GM19467 (cell line): ENCODE data around the gene HES4.

Experiments
- ATAC-seq: cut with Tn5 transposase; IDR thresholded peaks from one replicate; pipeline ENCODE4 v1.9.1; 2021; ENCODE audit warnings: mild to moderate bottlenecking, moderate library complexity; ENCODE audit not compliant: unreplicated experiment

Gene HES4

DNA sequence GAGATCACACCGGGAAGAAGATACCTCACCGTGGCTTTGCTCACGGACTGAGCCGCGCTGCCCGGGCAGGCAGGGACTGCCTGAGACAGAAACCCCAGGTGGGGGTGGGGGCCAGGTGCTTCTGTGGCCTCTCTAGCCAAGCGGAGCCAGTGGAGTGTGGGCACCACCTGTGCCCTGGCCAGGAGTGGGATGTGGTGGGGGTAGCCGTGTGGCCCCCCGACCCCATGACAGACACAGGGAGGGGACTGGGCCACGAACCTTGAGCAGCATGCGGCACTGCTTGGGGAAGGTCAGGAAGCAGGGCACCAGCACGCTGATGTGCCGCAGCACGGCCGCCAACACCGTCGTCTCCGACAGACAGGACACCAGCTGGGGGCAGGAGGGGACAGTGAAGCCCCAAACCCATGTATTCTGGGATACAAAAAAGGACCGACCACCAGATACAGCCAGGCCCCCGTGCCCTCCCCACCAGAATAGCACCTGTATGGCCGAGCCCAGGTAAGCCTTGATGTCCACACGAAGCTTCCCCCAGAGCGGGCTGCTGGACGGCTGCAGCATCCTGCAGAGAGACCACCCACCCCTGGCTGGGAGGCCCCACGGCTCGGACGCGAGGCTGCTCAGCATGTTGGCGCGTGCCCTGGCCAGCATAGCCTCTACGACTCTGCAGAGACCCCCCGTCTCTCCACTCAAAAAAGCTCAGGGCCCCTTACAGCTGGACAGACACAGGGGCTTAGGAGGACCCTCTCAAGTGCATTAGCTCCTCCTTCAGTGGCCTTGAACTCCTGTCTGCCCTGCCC is 46.2 kb downstream of the HES4 start:
- ATAC-seq: no peak

GRCh38 chr1:952603-953002 is 47.3 kb downstream of the HES4 start:
- no peak for ATAC-seq

- ATAC-seq: no peak
Measured at GRCh38 chr1:952201-952600, 47.7 kb downstream of the HES4 start.

DNA sequence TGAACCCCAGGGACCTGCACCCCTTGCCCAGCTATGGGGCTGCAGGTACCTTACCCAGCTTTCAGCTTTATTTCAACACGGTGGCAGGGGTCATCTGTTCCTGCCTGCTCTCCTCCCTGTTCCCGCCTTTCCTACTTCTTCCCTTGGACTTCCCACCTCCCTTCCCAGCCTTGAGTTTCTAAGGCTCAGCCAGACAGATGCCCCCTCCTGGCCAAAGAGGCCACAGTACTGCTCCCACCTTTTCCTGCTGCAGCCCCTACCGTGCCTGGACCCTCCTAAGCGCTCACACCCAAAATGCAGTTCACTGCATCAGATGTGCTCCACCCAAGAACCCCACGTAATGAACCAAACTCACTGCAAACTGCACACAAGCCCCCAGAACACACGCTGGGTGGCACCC is 48.5 kb downstream of the HES4 start:
- ATAC-seq: no peak

DNA sequence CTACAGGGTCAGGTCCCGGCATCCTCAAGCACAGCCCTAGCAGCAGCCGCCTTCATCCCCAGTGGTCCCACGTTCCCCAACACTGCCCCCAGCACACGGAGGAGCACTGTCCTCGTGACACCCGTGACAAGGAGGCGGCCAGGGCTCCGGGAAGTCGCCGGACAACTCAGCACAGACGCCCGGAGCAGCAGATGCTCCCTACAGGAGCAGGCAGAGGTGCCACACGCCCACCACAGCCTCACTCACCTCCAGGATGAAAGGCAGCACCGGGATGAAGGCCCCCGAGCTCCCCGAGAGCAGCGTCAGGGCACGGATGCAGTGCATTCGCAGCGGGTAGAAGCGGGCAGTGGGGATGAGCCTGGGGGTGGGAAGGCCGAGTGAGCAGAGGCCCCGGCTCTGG is 49.0 kb downstream of the HES4 start:
- no peak for ATAC-seq

- no peak for ATAC-seq
Measured at GRCh38 chr1:950268-950667, 49.6 kb downstream of the HES4 start.
